DLD1 (cell line): ENCODE data around the gene BEND2.
"Not testable (repeated sequence)": the region's sequence is repeated elsewhere in the genome, so short reads cannot be mapped to it uniquely, and the experiment has no call there.

Source experiments
- in situ Hi-C: cut with HindIII; loops from 2 replicates; pipeline ENCODE4 v1.10.0; 2017; ENCODE audit warnings: low sequenced_read_pairs

The BEND2 gene

DNA sequence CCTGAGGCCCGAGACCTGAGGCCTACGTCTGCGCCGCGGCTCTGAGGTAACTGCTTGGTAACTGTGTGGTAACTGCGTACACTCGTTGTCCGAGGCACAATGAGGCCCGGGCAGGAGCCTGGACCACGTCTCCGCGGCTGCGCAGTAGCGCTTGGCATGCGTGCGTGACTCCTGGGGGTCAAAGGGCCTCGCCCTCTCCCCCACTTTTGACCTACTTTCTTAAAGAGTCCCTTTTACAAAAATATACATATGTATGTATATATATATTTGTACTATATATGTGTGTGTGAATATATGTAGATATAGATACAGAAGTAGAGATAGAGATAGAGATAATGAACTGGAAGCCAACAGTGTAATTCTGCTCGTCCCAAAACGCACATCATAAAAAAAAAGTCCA, at the start of gene BEND2:
Gene BEND2 (minus strand): TSS at position 101 of the 400 bp plus-strand sequence. CDS start 136 bp downstream, outside the sequence.
- in situ Hi-C loops, result no loop called here

GRCh38 chrX:18255059-18255458, 34.4 kb upstream of the BEND2 start:
- in situ Hi-C loops, result no loop called here

DNA sequence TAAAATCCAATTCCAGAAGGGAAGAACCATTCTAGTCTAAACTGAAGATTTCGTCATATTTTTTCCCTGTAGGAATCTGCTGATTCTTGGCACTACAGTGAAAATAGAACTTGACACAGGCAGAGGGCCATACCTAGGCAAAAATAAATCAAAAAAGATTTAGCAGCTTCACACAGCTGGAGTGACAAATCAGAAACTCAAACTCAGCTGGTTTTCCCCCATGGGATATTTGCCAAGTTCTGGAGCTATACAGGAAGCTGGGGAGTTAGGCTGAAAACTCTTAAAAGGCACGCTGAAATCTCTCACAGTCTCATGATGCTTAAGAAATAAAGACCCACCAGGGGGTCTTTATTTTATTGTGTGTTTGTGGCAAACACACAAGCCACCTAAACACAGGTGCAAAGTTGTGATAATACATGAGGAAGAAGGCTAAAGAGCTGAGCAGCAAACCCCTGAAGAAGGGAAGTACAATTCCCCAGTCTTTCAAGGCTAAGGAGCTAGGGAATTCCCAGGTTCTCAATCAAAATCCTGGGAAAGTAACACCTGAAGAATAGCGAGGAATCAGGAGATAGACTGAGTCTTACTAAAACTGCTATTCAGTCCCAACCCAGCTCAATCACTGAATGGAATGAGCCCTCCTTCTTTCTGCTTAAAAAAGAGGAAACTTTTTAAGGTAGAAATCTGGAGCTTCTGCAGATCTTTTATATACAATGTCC, 32.1 kb upstream of the BEND2 start:
- in situ Hi-C loops, result no loop called here

DNA sequence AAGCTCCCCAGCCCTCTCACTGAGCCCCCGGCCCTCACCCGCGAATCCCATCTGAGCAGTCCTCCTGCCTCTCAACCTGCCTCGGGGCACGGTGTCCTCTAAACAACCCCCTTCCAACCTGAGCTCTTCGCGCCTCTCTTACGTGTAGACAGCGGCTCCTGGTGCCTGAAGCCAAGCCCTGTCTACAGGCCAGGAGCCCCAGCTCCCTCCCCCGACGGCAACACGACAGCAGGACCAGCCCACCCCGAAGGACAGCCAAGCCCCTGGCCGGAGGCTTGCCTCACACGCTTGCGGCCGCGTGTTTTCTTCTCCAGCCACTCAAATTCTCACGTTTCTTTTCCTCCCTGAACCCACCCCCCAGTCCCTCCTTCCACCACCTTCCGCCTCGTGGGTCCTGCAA, 9.0 kb upstream of the BEND2 start:
- in situ Hi-C loops, result not testable (repeated sequence)

- in situ Hi-C loops, result no loop called here
Observed at GRCh38 chrX:18228069-18228468, 7.4 kb upstream of the BEND2 start.

- in situ Hi-C loops, result no loop called here
Observed at GRCh38 chrX:18227458-18227857, 6.8 kb upstream of the BEND2 start.

DNA sequence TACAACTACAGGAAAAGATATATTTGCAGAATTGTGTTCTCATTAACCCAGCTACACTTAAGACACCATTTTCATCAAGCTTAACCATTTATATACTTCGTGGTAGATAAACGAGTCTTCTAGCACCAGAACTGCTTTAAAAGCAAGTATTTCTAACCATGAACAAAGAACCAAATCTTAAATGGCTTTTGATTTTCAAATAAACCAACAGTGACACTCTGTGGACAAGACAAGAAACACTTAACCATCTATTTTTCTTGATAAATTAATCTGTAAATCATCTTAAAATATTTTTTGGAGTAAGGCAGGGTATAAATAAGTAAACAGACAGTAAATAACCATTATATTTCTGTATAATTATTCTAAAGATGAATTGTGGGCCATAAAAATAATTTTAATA, 10.2 kb downstream of the BEND2 start:
- in situ Hi-C loops, result no loop called here

DNA sequence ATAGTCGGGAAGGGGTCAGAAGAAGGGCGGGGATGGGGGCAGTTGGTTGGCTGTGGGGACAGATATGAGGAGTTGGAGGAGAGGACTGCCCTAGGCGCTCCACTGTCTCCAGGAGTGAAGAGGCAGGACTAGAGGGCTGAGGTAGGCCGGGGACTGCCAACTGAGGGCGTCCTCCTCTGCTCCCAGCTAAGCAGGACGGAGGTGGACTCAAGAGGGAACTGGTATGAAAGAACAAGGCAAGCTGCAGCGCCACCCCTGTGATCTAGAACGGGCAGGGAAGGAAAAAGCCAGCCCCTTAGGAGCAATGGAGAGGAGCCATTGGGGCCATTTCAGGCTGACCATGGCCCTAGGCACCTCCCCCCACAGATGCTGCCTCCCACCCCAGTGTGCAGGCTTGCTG, 14.0 kb downstream of the BEND2 start:
- in situ Hi-C loops, result no loop called here

DNA sequence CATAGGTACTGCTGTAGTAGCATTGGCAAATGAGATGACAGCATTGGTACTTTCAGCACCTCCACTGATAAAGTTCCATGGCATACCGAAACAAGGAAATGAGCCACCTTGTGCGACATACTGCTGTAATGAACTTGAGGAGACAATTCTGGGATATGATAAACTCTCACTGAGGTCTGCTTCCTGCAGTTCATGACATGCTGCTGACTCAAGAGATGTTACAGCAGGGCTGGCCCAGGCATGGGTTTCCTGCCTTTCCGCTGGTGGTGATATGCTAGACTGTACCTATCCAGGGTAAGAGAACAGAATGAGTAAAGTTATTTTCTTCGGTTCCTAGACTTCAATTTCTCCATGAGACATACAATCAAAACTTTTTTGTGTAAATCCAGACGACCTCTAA, 17.1 kb downstream of the BEND2 start:
- in situ Hi-C loops, result no loop called here

DNA sequence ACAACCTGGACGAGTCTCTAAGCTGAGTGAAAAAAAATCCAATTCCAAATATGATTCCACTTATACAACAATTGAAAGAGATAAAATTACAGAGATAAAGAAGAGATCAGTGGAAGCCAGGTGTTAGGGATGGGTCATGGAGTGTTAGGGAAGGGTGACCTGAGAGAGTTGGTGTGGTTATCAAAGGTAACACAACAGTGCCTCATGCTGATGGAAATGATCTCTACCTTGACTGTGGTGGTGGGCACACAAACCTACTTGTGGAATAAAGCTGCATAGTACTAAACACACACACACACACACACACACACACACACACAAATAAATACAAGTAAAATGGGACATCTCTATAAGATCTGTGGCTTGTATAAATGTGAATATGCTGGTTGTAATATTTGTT, 26.0 kb downstream of the BEND2 start:
- in situ Hi-C loops, result no loop called here

GRCh38 chrX:18179446-18179845, 41.2 kb downstream of the BEND2 start:
- in situ Hi-C loops, result no loop called here

DNA sequence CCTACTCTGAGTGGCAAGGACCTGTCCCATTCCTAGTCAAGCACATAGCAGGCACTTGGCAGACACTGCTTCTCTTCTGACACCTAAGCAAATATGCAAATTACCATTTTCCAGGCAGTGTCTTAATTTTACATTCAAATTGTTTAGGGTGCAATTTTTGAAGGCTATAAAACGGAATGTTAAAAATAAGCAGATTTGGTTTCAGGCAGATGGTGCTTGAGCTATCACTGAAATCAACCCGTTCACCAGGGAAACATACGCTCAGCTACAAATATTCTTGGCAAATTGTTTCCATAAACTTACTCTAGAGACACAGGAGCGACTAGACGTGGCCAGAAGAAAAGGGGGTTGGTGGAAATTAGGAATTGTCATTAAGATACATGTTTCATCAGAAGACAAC, 45.7 kb downstream of the BEND2 start:
- in situ Hi-C loops, result no loop called here

DNA sequence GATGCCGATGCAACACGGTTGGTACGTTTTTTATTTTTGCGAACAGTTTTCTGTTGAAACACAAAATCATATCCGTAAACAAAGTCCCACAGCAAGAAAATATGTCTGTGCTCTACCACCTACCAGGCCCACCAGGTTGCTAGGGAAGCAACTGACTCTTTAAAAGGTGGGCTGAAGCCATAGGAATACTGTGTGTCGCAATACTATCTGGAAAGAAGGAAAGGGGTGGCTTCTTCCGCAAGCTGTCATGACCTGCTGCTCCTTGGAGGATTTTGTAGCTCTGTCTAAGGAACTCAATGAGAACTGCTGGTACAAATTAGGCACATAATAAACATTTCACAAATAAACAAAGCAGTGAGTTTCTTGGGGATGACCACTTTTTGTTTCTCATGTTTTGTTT, 46.5 kb downstream of the BEND2 start:
- in situ Hi-C loops, result no loop called here

GRCh38 chrX:18173494-18174180, 47.0 kb downstream of the BEND2 start:
- in situ Hi-C loops, result no loop called here

GRCh38 chrX:18172970-18173369, 47.7 kb downstream of the BEND2 start:
- in situ Hi-C loops, result no loop called here

- in situ Hi-C loops, result no loop called here
Observed at GRCh38 chrX:18170910-18171309, 49.8 kb downstream of the BEND2 start.

DNA sequence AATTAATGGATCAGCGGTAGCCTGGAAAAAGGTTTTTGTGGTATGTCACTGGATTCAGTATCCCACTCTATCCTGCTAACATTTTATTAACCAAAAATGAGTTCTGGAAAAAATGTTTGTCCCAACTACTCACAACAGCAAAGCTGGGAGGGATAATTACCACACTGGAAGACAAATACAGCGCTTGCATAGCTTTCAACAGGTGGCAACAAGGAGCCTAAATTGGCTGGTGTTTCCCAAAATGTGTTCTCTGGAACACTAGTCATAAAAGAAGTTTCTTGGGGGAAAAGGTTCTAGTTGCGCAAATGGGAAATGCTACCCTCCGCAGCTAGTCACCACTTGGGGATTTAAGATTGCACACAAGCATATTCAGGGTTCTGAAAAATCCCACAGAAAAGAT, 54.6 kb downstream of the BEND2 start:
- in situ Hi-C loops, result no loop called here

GRCh38 chrX:18160369-18160768, 60.3 kb downstream of the BEND2 start:
- in situ Hi-C loops, result no loop called here

DNA sequence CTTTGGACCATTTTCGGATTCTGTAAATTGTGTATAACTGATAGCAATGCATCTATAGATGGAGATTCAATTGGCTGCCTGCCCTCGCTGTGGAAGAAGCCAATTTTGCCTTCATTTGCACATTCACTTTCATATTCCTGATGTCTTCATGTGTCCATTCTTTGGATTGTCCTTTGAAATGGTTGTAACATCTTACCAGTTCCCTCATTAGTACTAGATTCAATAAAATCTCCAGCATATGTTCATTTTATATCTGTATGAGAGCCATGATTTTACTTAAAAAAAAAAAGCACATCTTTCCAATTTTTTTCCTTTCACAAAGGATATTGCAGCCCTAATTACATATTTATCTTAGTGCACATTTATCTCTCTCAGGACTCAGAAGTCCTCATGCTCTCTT, 61.7 kb downstream of the BEND2 start:
- in situ Hi-C loops, result no loop called here

DNA sequence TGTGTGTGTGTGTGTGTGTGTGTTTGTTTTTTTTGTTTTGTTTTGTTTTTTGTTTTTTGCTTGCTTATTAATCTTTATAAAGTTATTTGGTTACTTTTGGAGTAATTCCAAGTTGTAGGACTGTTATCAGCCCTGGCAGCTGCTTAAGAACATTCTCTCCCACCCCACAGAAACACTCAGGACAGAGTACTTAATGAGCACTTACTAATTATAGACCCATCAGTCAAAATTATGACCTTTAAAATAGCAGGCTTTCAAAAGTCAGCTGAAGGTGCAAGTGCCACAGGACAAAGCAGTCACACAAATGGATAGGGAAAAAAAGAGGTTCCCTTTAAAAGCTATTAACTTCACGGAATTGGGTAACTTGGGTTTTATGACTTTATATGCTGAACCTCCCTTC, 69.0 kb downstream of the BEND2 start:
- in situ Hi-C loops, result no loop called here

GRCh38 chrX:18151157-18151556, 69.5 kb downstream of the BEND2 start:
- in situ Hi-C loops, result no loop called here

DNA sequence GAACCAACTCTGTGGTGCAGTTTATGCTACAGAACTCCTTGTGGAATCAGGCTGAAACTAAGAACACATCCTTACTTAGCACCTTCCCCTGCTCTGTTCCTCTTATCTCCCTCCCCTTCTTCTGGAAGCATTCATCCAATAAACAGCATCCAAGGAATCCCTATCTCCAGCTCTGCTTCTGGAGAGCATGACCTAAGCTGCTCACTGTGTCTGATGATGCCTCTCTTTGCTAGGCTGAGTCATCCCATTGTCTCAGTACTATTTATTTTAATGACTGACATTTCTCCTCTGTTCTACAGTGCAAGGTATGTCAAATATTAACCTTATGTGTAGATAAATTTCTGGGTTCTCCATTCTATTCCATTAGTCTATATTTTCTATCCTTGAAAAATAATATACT, 71.2 kb downstream of the BEND2 start:
- in situ Hi-C loops, result no loop called here

GRCh38 chrX:18146954-18147353, 73.7 kb downstream of the BEND2 start:
- in situ Hi-C loops, result no loop called here
